ENCODE data around the gene PPP1R7. TPM values are rescaled to one million over a fixed set of nuclear protein-coding genes. Genes with fewer than 3 reads are reported as not detected.
"Not testable (repeated sequence)": the region's sequence is repeated elsewhere in the genome, so short reads cannot be mapped to it uniquely, and the experiment has no call there.

PPP1R7 gene
- total RNA-seq, 1 experiment from 2014 or later, result 24.0 TPM

DNA sequence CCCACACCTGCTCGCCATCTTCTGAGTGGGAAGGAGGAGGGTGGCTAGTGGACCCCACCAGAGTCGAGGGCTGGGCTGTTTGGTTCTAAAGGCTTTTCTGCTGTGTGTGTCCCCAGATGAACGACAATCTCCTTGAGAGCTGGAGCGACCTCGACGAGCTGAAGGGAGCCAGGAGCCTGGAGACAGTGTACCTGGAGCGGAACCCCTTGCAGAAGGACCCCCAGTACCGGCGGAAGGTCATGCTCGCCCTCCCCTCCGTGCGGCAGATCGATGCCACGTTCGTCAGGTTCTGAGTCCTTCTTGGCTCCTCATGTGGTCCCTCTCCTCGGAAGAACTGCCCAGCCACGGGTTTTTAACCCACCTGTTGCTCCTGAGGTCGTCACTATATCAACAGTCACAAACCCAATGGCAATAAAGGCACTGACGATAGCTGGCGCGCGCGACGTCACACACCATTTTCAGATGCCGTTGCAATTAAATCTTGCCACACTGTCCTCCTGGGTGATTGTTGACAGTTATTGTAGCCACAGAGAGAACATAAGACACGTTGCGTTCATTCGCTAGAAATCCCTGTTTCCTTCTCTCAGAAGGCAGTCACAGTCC lies 32.4 kb downstream of the PPP1R7 start:
- DNase-seq (ENCODE audit: low read depth, low spot score), result no peak
- in situ Hi-C loops (cut with HindIII; ENCODE audit: low pct_unique_long_range_greater_than_20kb, low sequenced_read_pairs), result no loop called here

DNA sequence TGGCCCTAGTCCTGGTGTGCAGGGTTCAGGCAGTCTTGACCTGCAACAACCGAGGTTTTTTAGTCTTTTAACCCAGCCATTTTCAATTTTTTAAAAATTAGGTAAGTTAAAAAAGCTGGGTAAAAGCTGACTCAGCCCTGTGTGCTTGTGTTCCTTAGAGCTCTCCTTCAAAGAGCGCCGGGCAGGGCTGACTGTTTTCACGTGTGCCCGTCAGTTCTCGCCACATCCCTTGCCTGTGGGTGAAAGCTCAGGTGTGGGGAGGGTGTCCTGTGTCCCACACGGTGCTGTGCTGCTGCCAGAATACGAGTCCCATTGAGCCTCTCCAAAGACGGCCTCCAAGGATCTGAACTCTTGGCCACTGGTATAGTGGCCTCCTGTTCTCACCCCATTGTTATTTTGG lies 33.0 kb downstream of the PPP1R7 start:
- in situ Hi-C loops (cut with HindIII; ENCODE audit: low pct_unique_long_range_greater_than_20kb, low sequenced_read_pairs), result no loop called here
- DNase-seq (ENCODE audit: low read depth, low spot score), result no peak

DNA sequence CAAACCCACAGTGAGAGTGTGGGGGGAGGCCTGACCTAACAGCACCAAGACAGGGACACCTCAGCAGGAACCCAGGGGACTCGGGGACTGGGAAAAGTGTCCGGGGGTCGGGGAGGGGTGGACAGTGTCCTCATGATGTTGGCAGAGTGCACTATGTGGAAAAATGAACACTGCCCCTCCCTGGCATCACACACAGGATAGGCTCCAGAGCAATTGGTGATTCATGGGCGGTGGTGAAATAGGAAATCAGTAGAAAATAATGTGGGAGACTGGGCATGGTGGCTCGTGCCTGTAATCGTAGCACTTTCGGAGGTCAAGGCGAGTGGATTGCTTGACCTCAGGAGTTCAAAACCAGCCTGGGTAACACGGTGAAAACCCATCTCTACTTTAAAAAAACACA lies 34.6 kb downstream of the PPP1R7 start:
- DNase-seq (ENCODE audit: low read depth, low spot score), result no peak
- in situ Hi-C loops (cut with HindIII; ENCODE audit: low pct_unique_long_range_greater_than_20kb, low sequenced_read_pairs), result no loop called here

DNA sequence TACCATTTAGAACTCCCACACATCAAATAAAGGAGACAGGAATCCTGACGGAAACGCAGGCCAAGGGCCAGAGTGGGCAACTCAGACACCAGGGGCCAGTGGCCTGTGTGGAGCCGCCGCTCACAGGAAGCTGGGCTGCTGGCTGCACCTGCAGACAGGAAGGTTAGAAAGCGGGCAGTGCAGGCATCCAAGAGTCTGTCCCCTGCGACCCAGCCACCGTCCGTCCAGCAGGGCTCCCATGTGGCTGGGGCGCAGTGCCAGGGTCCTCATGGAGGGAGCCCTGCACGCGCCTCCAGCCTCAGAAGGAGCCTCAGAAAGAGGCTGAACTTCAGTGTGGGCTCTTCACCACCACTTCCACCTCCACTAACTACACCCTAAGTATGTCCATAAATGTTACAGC lies 35.7 kb downstream of the PPP1R7 start:
- in situ Hi-C loops (cut with HindIII; ENCODE audit: low pct_unique_long_range_greater_than_20kb, low sequenced_read_pairs), result no loop called here
- DNase-seq (ENCODE audit: low read depth, low spot score), result no peak

- in situ Hi-C loops (cut with HindIII; ENCODE audit: low pct_unique_long_range_greater_than_20kb, low sequenced_read_pairs), result no loop called here
- DNase-seq (ENCODE audit: low read depth, low spot score), result no peak
Measured at GRCh38 chr2:241187101-241187917, 37.0 kb downstream of the PPP1R7 start.

- in situ Hi-C loops (cut with HindIII; ENCODE audit: low pct_unique_long_range_greater_than_20kb, low sequenced_read_pairs), result no loop called here
- DNase-seq (ENCODE audit: low read depth, low spot score), result no peak
Measured at GRCh38 chr2:241187918-241188234, 37.6 kb downstream of the PPP1R7 start.

GRCh38 chr2:241188361-241189092 lies 38.3 kb downstream of the PPP1R7 start, which contains the start of gene ANO7:
TSS of gene ANO7 (plus strand) at chr2:241188677. CDS start at chr2:241190064, 1,387 bp downstream.
- DNase-seq (ENCODE audit: low read depth, low spot score), result no peak
- in situ Hi-C loops (cut with HindIII; ENCODE audit: low pct_unique_long_range_greater_than_20kb, low sequenced_read_pairs), result no loop called here

- in situ Hi-C loops (cut with HindIII; ENCODE audit: low pct_unique_long_range_greater_than_20kb, low sequenced_read_pairs), result no loop called here
- no peak for DNase-seq (ENCODE audit: low read depth, low spot score)
Measured at GRCh38 chr2:241189093-241189855, 39.0 kb downstream of the PPP1R7 start.

DNA sequence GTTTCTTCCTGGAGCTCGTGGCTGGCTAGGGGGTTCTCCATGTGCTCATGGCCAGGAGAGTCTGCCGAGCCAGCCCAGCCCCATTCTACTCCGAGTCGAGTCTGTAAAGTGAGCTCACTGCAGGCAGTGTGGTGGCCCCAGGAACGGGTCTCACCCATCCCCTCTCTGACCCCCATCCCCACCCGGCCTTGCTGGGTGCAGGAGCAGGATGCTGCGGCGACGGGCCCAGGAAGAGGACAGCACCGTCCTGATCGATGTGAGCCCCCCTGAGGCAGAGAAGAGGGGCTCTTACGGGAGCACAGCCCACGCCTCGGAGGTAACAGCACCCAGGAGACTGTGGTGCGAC lies 39.6 kb downstream of the PPP1R7 start:
- DNase-seq (ENCODE audit: low read depth, low spot score), result no peak
- in situ Hi-C loops (cut with HindIII; ENCODE audit: low pct_unique_long_range_greater_than_20kb, low sequenced_read_pairs), result no loop called here

GRCh38 chr2:241190291-241190981 lies 40.2 kb downstream of the PPP1R7 start:
- DNase-seq (ENCODE audit: low read depth, low spot score), result no peak
- in situ Hi-C loops (cut with HindIII; ENCODE audit: low pct_unique_long_range_greater_than_20kb, low sequenced_read_pairs), result no loop called here

- in situ Hi-C loops (cut with HindIII; ENCODE audit: low pct_unique_long_range_greater_than_20kb, low sequenced_read_pairs), result no loop called here
- no peak for DNase-seq (ENCODE audit: low read depth, low spot score)
Measured at GRCh38 chr2:241191081-241191480, 40.8 kb downstream of the PPP1R7 start.

DNA sequence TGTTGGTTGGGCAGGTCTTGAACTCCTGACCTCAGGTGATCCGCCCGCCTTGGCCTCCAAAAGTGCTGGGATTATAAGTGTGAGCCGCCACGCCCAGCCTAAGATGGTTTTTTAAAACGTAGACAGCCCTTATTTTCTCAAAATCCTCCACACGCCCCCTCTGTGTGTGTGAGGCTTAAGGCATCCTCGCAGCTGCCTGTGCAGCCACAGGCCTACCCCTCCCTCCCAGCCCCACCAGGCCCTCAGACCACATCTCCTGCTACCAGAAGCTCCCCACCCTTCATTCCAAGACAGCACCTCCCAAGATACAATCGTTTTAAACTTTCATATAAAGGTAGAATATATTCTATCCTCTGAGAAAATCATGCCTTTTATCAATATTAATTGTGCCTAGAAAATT lies 43.0 kb downstream of the PPP1R7 start:
- no peak for DNase-seq (ENCODE audit: low read depth, low spot score)
- in situ Hi-C loops (cut with HindIII; ENCODE audit: low pct_unique_long_range_greater_than_20kb, low sequenced_read_pairs), result no loop called here

GRCh38 chr2:241194811-241195210 lies 44.5 kb downstream of the PPP1R7 start:
- in situ Hi-C loops (cut with HindIII; ENCODE audit: low pct_unique_long_range_greater_than_20kb, low sequenced_read_pairs), result no loop called here
- DNase-seq (ENCODE audit: low read depth, low spot score), result no peak

DNA sequence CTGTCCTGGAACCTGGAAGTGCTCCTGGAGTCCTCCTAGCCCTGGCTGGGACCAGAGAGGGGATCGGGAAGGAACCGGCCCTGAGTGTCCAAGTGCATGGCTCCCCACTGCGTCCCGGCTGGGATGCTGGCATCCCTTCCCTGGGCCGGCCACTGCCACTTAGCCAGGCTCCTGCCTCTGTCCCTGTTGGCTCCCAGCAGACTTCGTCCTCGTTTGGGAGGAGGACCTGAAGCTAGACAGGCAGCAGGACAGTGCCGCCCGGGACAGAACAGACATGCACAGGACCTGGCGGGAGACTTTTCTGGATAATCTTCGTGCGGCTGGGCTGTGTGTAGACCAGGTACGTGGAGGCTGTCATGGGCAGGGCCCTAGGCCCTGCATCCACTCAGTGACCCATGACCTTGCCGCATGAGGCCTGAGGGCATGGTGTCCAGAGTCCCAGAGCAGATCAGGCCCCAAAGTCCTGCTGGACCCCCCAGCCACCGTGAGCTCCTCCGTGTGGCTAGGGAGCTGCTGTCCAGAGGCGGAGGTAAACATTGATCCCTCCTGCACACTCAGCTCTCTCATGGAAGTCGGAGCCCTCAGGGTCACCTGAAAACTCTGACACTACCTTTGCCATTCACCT lies 45.4 kb downstream of the PPP1R7 start:
- DNase-seq (ENCODE audit: low read depth, low spot score), result no peak
- in situ Hi-C loops (cut with HindIII; ENCODE audit: low pct_unique_long_range_greater_than_20kb, low sequenced_read_pairs), result no loop called here

DNA sequence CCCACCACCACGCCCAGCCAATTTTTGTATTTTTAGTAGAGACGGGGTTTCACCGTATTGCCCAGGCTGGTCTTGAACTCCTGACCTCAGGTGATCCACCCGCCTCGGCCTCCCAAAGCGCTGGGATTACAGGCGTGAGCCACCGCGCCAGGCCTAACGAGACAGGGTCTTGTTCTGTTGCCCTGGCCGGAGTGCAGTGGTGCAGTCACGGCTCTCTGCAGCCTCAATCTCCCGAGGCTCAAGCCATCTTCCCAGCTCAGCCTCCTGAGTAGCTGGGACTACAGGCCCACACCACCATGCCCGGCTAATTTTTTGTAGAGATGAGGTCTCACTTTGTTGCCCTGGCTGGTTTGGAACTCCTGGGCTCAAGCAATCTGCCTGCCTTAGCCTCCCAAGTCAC lies 47.0 kb downstream of the PPP1R7 start:
- in situ Hi-C loops (cut with HindIII; ENCODE audit: low pct_unique_long_range_greater_than_20kb, low sequenced_read_pairs), result not testable (repeated sequence)

DNA sequence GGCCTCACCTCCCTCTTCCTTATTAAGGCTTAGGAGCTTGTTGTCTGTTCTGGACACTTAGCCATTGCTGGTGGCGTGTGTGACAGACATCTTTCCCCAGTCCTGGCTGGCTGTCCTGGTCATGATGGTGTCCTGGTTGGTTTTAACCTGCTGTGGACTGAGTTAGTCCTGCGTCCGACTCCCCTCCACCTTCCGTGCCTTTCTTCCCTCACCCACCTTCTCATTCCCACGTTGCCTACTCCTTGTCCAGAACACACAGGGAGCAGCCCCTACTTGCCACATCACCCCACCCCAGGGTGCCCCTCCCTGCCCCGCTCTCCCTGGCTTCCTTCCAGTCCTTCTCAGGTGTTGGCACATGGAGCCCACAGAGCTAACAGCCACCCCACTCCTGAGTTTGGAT lies 47.7 kb downstream of the PPP1R7 start:
- in situ Hi-C loops (cut with HindIII; ENCODE audit: low pct_unique_long_range_greater_than_20kb, low sequenced_read_pairs), result no loop called here

More for the DNA sequence above, 47.0 kb downstream of the PPP1R7 start:
- DNase-seq (ENCODE audit: low read depth, low spot score), result not testable (repeated sequence)

More for the DNA sequence above, 47.7 kb downstream of the PPP1R7 start:
- DNase-seq (ENCODE audit: low read depth, low spot score), result no peak
